Kidney (tissue), 14 donors: ENCODE results near the gene UBAP1L. TPM values are rescaled to one million over a fixed set of nuclear protein-coding genes. Genes with fewer than 3 reads are reported as not detected.

Experiments used
- DNase-seq, 5 donors: peaks; one replicate each; pipeline ENCODE4 v3.0.0-alpha.2; 2013 to 2020
- FAIRE-seq: peaks from 2 replicates; lab custom pipeline; 2012; peaks lifted over from hg19 to GRCh38; lab: Jason Lieb, UNC
- H3K27ac ChIP-seq, 2 donors: one replicate each; pipeline ENCODE4 v1.7.0; 2013; ENCODE audit warnings: low read depth in 2 of 2, low read length in 2 of 2, inconsistent platforms in 1 of 2
- H3K27me3 ChIP-seq: one replicate; pipeline ENCODE4 v1.7.1; 2013; ENCODE audit warnings: low read length, inconsistent platforms; ENCODE audit not compliant: control insufficient read depth, insufficient read depth
- H3K36me3 ChIP-seq, 3 donors: one replicate each; pipeline versions ENCODE4 v1.7.0 to v1.7.1; 2013; ENCODE audit warnings: low read length in 3 of 3, control low read depth in 1 of 3, inconsistent platforms in 1 of 3; ENCODE audit not compliant: insufficient read depth in 3 of 3, control insufficient read depth in 2 of 3
- H3K4me1 ChIP-seq, 3 donors: one replicate each; pipeline versions ENCODE4 v1.7.0 to v1.7.1; 2013; ENCODE audit warnings: low read length in 3 of 3, inconsistent platforms in 1 of 3, low read depth in 1 of 3; ENCODE audit not compliant: control insufficient read depth in 2 of 3, insufficient read depth in 2 of 3
- H3K4me3 ChIP-seq, 3 donors: one replicate each; pipeline versions ENCODE4 v1.7.0 to v1.8.1; 2013; ENCODE audit warnings: low read length in 3 of 3, control low read depth in 1 of 3, inconsistent platforms in 1 of 3
- H3K9ac ChIP-seq, 3 donors: one replicate each; pipeline versions ENCODE4 v1.7.0 to v1.7.1; 2013; ENCODE audit warnings: low read length in 3 of 3, control low read depth in 1 of 3, inconsistent platforms in 1 of 3
- H3K9me3 ChIP-seq, 3 donors: one replicate each; pipeline versions ENCODE4 v1.7.0 to v1.7.1; 2013; ENCODE audit warnings: low read length in 3 of 3, control low read depth in 1 of 3, inconsistent platforms in 1 of 3; ENCODE audit not compliant: control insufficient read depth in 2 of 3, insufficient read depth in 1 of 3
- CTCF ChIP-seq: IDR thresholded peaks from 3 replicates; pipeline ENCODE4 v1.5.1; 2012; ENCODE audit warnings: mild to moderate bottlenecking, moderate library complexity, borderline replicate concordance; ENCODE audit not compliant: insufficient read depth; ENCODE audit errors: extremely low read depth
- intact Hi-C: fragments of 100-400 bp; cut with DNase I; formaldehyde crosslinking; loops from one replicate; pipeline ENCODE4 v1.11.1; 2022
- polyA plus RNA-seq: library from polyadenylated mRNA; stranded (reverse); fragments of 350-450 nt; fragmentation: Illumina TruSeq; extraction: RNeasy Lipid Tissue Mini Kit (QIAGEN cat#74804); gene quantifications from one replicate; pipeline ENCODE4 v1.2.3, GENCODE V29; 2014; ENCODE audit warnings: low read depth, low replicate concordance; ENCODE audit not compliant: insufficient read depth
- total RNA-seq: library from RNA; stranded (reverse); fragmentation: NEBNext Ultra II Directional; extraction: Animal tissue kit (Norgen Biotek cat#: 25700); gene quantifications from one replicate; pipeline ENCODE4 v1.2.1, GENCODE V29; 2021
- donor health status: control.
- donor health status: control.
- donor health status: control.
- donor health status: control.
- donor health status: control.
- donor health status: DM: yes; HTN: yes; CAD: no.
- donor health status: Normal renal cell carcinoma (clear cell type).

UBAP1L gene
- total and polyA plus RNA-seq, 2 donors from 2014 or later: 2.1 to 5.4 TPM

GRCh38 chr15:65096481-65097385, 18.3 kb downstream of the UBAP1L start:
- no peaks in the 10 kb centered on the region for H3K27me3 ChIP-seq
- H3K9me3 ChIP-seq: no peaks in the 10 kb centered on the region
- peaks cover 0 to 11% (median 3%) of the 10 kb centered on the region in 3 donors for H3K4me1 ChIP-seq
- no peak for TF ChIP-seq CTCF
- intact Hi-C loops: no loop called here
- H3K27ac ChIP-seq: no peak overlapping the region
- peaks cover 2 to 21% (median 12%) of the 10 kb centered on the region in 3 donors for H3K36me3 ChIP-seq
- FAIRE-seq: no peak
- no peak overlapping the region for H3K4me3 ChIP-seq
- peak in 1 of 5 donors; percentile 23 for DNase-seq
- H3K9ac ChIP-seq: no peak overlapping the region

- no peaks in the 10 kb centered on the region for H3K9me3 ChIP-seq
- intact Hi-C loops: no loop called here
- DNase-seq: peak in 1 of 5 donors; percentile 7
- peaks cover 2 to 18% (median 12%) of the 10 kb centered on the region in 3 donors for H3K36me3 ChIP-seq
- FAIRE-seq: no peak
- H3K27ac ChIP-seq: no peak overlapping the region
- no peak overlapping the region for H3K9ac ChIP-seq
- H3K27me3 ChIP-seq: no peaks in the 10 kb centered on the region
- H3K4me3 ChIP-seq: no peak overlapping the region
- TF ChIP-seq CTCF: no peak
- H3K4me1 ChIP-seq: peaks cover 0 to 8% (median 3%) of the 10 kb centered on the region in 3 donors
Observed at GRCh38 chr15:65095747-65096104, 19.3 kb downstream of the UBAP1L start.

GRCh38 chr15:65095011-65095746, 19.8 kb downstream of the UBAP1L start:
- intact Hi-C loops: no loop called here
- FAIRE-seq (no peak), DNase-seq (peak in 1 of 5 donors; percentile 25)
- Histone ChIP-seq H3K36me3 (peaks cover 2 to 18% (median 12%) of the 10 kb centered on the region in 3 donors), H3K9ac (no peak overlapping the region), H3K27ac (peak overlapping the region in 1 of 2 donors; percentile 60), H3K9me3 (no peaks in the 10 kb centered on the region), H3K4me1 (peaks cover 0 to 8% (median 7%) of the 10 kb centered on the region in 3 donors), H3K4me3 (no peak overlapping the region), H3K27me3 (no peaks in the 10 kb centered on the region)
- TF ChIP-seq CTCF: no peak
